ENCODE results near the gene PTTG1IP. TPM values are rescaled to one million over a fixed set of nuclear protein-coding genes. Genes with fewer than 3 reads are reported as not detected.

The PTTG1IP gene
- total and polyA plus RNA-seq, 2 of the 13 experiments (the other 11 are each of a cell fraction or from before 2014, with no cell fraction given), result 161 to 700 TPM

- TF ChIP-seq ZGPAT (CRISPR knock-in tag; IDR thresholded peaks at IDR 0.05) (0 out of 2 replicates have a peak, but pooled peaks have one; percentile 32), FOXC1 (CRISPR knock-in tag; IDR thresholded peaks at IDR 0.05; ENCODE audit: borderline replicate concordance) (no peak), RORA (CRISPR knock-in tag; IDR thresholded peaks at IDR 0.05) (no peak), CENPX (CRISPR knock-in tag; IDR thresholded peaks at IDR 0.05) (no peak), FOXP4 (CRISPR knock-in tag; IDR thresholded peaks at IDR 0.05) (0 out of 2 replicates have a peak, but pooled peaks have one; percentile 13), ZNF383 (CRISPR knock-in tag; IDR thresholded peaks at IDR 0.05; ENCODE audit: borderline replicate concordance) (no peak), IRF9 (CRISPR knock-in tag; IDR thresholded peaks at IDR 0.05; ENCODE audit: borderline replicate concordance) (no peak), SMARCC2 (IDR thresholded peaks at IDR 0.05) (no peak), ZSCAN25 (CRISPR knock-in tag; IDR thresholded peaks at IDR 0.05) (no peak), ATAD3A (CRISPR knock-in tag; IDR thresholded peaks at IDR 0.05) (no peak), ZNF589 (CRISPR knock-in tag; conservative IDR thresholded peaks at IDR 0.05) (no peak), SRF (IDR thresholded peaks at IDR 0.05; ENCODE audit: low read depth, low read length) (no peak), ZNF577 (CRISPR knock-in tag; IDR thresholded peaks at IDR 0.05; ENCODE audit: borderline replicate concordance, low read depth) (no peak), PAX8 (CRISPR knock-in tag; IDR thresholded peaks at IDR 0.05; ENCODE audit: borderline replicate concordance) (no peak), MLXIP (CRISPR knock-in tag; IDR thresholded peaks at IDR 0.05; ENCODE audit: borderline replicate concordance) (no peak), U2AF1 (optimal IDR thresholded peaks at IDR 0.05; ENCODE audit: low read depth, low read length) (no peak), ZNF468 (CRISPR knock-in tag; IDR thresholded peaks at IDR 0.05) (no peak), ELK4 (CRISPR knock-in tag; IDR thresholded peaks at IDR 0.05; ENCODE audit: borderline replicate concordance) (no peak)
Observed at GRCh38 chr21:44845418-44846223, 27.9 kb downstream of the PTTG1IP start (continued).

Data from HepG2 (cell line).